Adrenal gland (tissue), 5 donors: ENCODE measurements around the gene SMG6.

ENCODE experiments used
- CTCF ChIP-seq, 6 experiments: fragments of 450-650 bp in 4 of 6; fragments of 200-600 bp in 2 of 6; sonication (generic) in 1 of 6; IDR thresholded peaks; 1 replicate in 5 of 6; 2 replicates in 1 of 6; pipeline versions ENCODE4 v1.5.1 to v1.8.0; 2016 to 2021; ENCODE audit warnings: antibody characterized with exemption in 6 of 6, mild to moderate bottlenecking in 2 of 6, moderate library complexity in 1 of 6
- POLR2A ChIP-seq, 2 donors: fragments of 450-650 bp; IDR thresholded peaks; one replicate each; pipeline ENCODE4 v1.6.1; 2017; ENCODE audit warnings: antibody characterized with exemption in 2 of 2, mild to moderate bottlenecking in 2 of 2, moderate library complexity in 1 of 2
- donor health status: DM: no; HTN: no; CAD: no.

GRCh38 chr17:2057175-2057759 is 246.3 kb downstream of the SMG6 start:
- TF ChIP-seq CTCF (IDR thresholded peaks at IDR 0.05) (no peak), POLR2A (IDR thresholded peaks at IDR 0.05) (no peak)
